GM18858 (cell line): Measurements from ENCODE around the gene PSAP.

Experiments
- ATAC-seq: cut with Tn5 transposase; IDR thresholded peaks from one replicate; pipeline ENCODE4 v1.9.1; 2021; ENCODE audit not compliant: unreplicated experiment

Gene PSAP

GRCh38 chr10:71811351-71811750, 39.7 kb downstream of the PSAP start:
- no peak for ATAC-seq

GRCh38 chr10:71810048-71810750, 40.9 kb downstream of the PSAP start:
- no peak for ATAC-seq

- ATAC-seq: no peak
Measured at GRCh38 chr10:71809628-71810027, 41.4 kb downstream of the PSAP start.

GRCh38 chr10:71807557-71808510, 43.2 kb downstream of the PSAP start:
- ATAC-seq: no peak

GRCh38 chr10:71806704-71807556, 44.1 kb downstream of the PSAP start:
- ATAC-seq: no peak

GRCh38 chr10:71805776-71806703, 45.0 kb downstream of the PSAP start:
- ATAC-seq: no peak

GRCh38 chr10:71804077-71804476, 47.0 kb downstream of the PSAP start:
- no peak for ATAC-seq

GRCh38 chr10:71802715-71803488, 48.1 kb downstream of the PSAP start:
- no peak for ATAC-seq

GRCh38 chr10:71802235-71802634, 48.8 kb downstream of the PSAP start:
- ATAC-seq: no peak

- ATAC-seq: peak; percentile 69
Measured at GRCh38 chr10:71801361-71801760, 49.7 kb downstream of the PSAP start.

- ATAC-seq: no peak
Measured at GRCh38 chr10:71799608-71800453, 51.2 kb downstream of the PSAP start.

- ATAC-seq: no peak
Measured at GRCh38 chr10:71799112-71799511, 51.9 kb downstream of the PSAP start.

- no peak for ATAC-seq
Measured at GRCh38 chr10:71798308-71798624, 52.8 kb downstream of the PSAP start.

- ATAC-seq: no peak
Measured at GRCh38 chr10:71797533-71798307, 53.3 kb downstream of the PSAP start.

GRCh38 chr10:71796749-71797405, 54.2 kb downstream of the PSAP start:
- no peak for ATAC-seq

GRCh38 chr10:71795248-71795647, 55.8 kb downstream of the PSAP start:
- ATAC-seq: no peak

- ATAC-seq: no peak
Measured at GRCh38 chr10:71790749-71791440, 60.2 kb downstream of the PSAP start.
